Esophagus muscularis mucosa (tissue), 4 donors: ENCODE measurements around the gene XPNPEP2. TPM values are rescaled to one million over a fixed set of nuclear protein-coding genes. Genes with fewer than 3 reads are reported as not detected.
"Not testable (repeated sequence)": the region's sequence is repeated elsewhere in the genome, so short reads cannot be mapped to it uniquely, and the experiment has no call there.

Experiments used
- DNase-seq: peaks from one replicate; pipeline ENCODE4 v3.0.0-alpha.2; 2017; ENCODE audit errors: extremely low spot score
- H3K27ac ChIP-seq, 4 donors: fragments of 200-600 bp; sonication (generic); replicated peaks in 1 of 4; 1 replicate in 3 of 4; 2 replicates in 1 of 4; pipeline ENCODE4 v1.5.1; 2016 to 2019; ENCODE audit warnings: mild to moderate bottlenecking in 1 of 4
- H3K27me3 ChIP-seq, 4 donors: fragments of 200-600 bp; sonication (generic); one replicate each; pipeline versions ENCODE4 v1.5.1 to v1.6.0; 2016 to 2019
- H3K36me3 ChIP-seq, 4 donors: fragments of 200-600 bp; sonication (generic); one replicate each; pipeline ENCODE4 v1.5.1; 2016 to 2019
- H3K4me1 ChIP-seq, 4 donors: fragments of 200-600 bp; sonication (generic); one replicate each; pipeline ENCODE4 v1.5.1; 2016 to 2019
- H3K4me3 ChIP-seq, 4 donors: fragments of 200-600 bp; sonication (generic); 1 replicate in 2 of 4; 2 replicates in 2 of 4; pipeline ENCODE4 v1.5.1; 2016 to 2019; ENCODE audit warnings: mild to moderate bottlenecking in 4 of 4, moderate library complexity in 1 of 4
- H3K9me3 ChIP-seq, 4 donors: fragments of 200-600 bp; sonication (generic); 1 replicate in 3 of 4; 2 replicates in 1 of 4; pipeline ENCODE4 v1.5.1; 2016 to 2019
- CTCF ChIP-seq, 3 experiments: fragments of 200-600 bp in 2 of 3; fragments of 450-650 bp in 1 of 3; sonication (generic) in 2 of 3; IDR thresholded peaks; one replicate each; pipeline ENCODE4 v1.5.1; 2017 to 2019; ENCODE audit warnings: antibody characterized with exemption in 3 of 3, mild to moderate bottlenecking in 2 of 3, moderate library complexity in 1 of 3
- EP300 ChIP-seq: sonication (generic); formaldehyde crosslinking; IDR thresholded peaks from one replicate; pipeline ENCODE4 v1.6.1; 2017; ENCODE audit warnings: antibody characterized with exemption
- POLR2A ChIP-seq: fragments of 450-650 bp; IDR thresholded peaks from one replicate; pipeline ENCODE4 v1.6.1; 2017; ENCODE audit warnings: antibody characterized with exemption, moderate library complexity, mild to moderate bottlenecking, low read depth
- POLR2AphosphoS5 ChIP-seq, 2 donors: sonication (generic); formaldehyde crosslinking; IDR thresholded peaks; one replicate each; pipeline ENCODE4 v1.6.1; 2017; ENCODE audit warnings: antibody characterized with exemption in 2 of 2
- WGBS: methylation state at CpG from one replicate; pipeline ENCODE4 v1.1.5; 2018; 5-methylcytosine and 5-hydroxymethylcytosine counted together
- intact Hi-C: fragments of 100-400 bp; cut with DNase I; formaldehyde crosslinking; loops from one replicate; pipeline ENCODE4 v1.15.1; 2023
- total RNA-seq, 4 donors: library from RNA; depleted of rRNA; stranded (reverse); fragments of >200 nt; gene quantifications; one replicate each; pipeline versions ENCODE4 v1.1.0 to v1.2.1, GENCODE V29; 2016

Gene XPNPEP2
- total RNA-seq, 4 donors from 2014 or later: 3.3 to 14.4 (median 5.0) TPM

DNA sequence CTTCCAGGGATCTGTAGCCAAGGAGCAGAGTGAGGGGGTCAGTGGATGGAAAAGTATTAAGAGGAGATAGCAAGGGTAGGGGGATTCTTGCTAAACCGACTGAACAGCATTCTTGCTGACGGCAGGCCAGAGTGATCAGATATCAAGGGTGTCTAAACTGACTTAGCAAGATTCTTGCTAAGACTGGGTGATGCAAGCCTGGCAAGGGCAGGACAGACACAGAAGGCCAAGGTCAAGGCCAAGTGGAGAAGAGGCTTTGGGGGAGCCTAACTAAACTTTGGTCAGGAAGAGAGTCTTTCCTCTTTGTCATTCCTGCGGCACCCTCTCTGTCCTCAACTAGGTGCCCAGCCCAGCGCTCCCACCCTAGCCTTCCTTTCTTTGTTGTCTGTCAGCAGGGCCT is 799 bp downstream of the XPNPEP2 start:
- no peaks in the 10 kb centered on the region for H3K36me3 ChIP-seq
- H3K4me3 ChIP-seq: no peak overlapping the region
- H3K27ac ChIP-seq: peak overlapping the region in 1 of 4 donors; percentile 40
- H3K4me1 ChIP-seq: no peaks in the 10 kb centered on the region
- WGBS: 82% methylated on average over 3 of the region's 4 CpGs
- intact Hi-C loops: no loop called here
- no peaks in the 10 kb centered on the region for H3K27me3 ChIP-seq
- H3K9me3 ChIP-seq: no peaks in the 10 kb centered on the region
- TF ChIP-seq EP300 (no peak), POLR2AphosphoS5 (IDR thresholded peaks at IDR 0.05) (no peak), POLR2A (no peak), CTCF (IDR thresholded peaks at IDR 0.05) (no peak)
- DNase-seq: no peak

- WGBS: 67% methylated on average over 15 of the region's 21 CpGs
- no peaks in the 10 kb centered on the region for H3K36me3 ChIP-seq
- no peaks in the 10 kb centered on the region for H3K27me3 ChIP-seq
- no peak for DNase-seq
- no peaks in the 10 kb centered on the region for H3K4me1 ChIP-seq
- H3K27ac ChIP-seq: no peak overlapping the region
- intact Hi-C loops: no loop called here
- no peak for TF ChIP-seq POLR2AphosphoS5 (IDR thresholded peaks at IDR 0.05)
- no peak for TF ChIP-seq POLR2A
- no peak for TF ChIP-seq CTCF (IDR thresholded peaks at IDR 0.05)
- TF ChIP-seq EP300: no peak
- no peak overlapping the region for H3K4me3 ChIP-seq
- H3K9me3 ChIP-seq: no peaks in the 10 kb centered on the region
These were observed 3.3 kb downstream of the XPNPEP2 start for GRCh38 chrX:129741880-129742758.

- H3K27me3 ChIP-seq, DNase-seq, H3K27ac ChIP-seq, H3K4me1 ChIP-seq, H3K36me3 ChIP-seq, H3K9me3 ChIP-seq, H3K4me3 ChIP-seq, intact Hi-C loops: not testable (repeated sequence)
- WGBS: 63% methylated on average over 6 of the region's 6 CpGs
These were observed 4.0 kb downstream of the XPNPEP2 start for GRCh38 chrX:129742759-129743152.

DNA sequence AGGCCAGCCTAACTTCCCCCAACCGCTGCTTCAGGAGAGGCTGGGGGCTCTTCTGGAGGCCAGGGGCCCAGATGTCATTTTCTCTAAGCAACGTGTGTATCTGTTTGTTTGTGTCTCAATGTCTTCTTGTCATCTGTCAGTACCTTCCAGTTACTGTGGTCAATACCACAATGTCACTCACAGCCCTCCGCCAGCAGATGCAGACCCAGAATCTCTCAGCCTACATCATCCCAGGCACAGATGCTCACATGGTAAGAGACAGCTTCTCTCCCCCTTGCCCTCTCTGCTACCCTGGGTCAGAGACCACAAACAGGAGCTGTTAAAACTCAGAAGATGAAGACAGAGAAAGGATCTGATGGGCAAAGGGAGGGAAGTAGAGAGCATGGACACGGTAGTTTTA is 5.0 kb downstream of the XPNPEP2 start:
- no peak overlapping the region for H3K27ac ChIP-seq
- DNase-seq: no peak
- H3K4me1 ChIP-seq: no peaks in the 10 kb centered on the region
- intact Hi-C loops: no loop called here
- H3K27me3 ChIP-seq: no peaks in the 10 kb centered on the region
- no peak overlapping the region for H3K4me3 ChIP-seq
- no peak for TF ChIP-seq CTCF (IDR thresholded peaks at IDR 0.05)
- TF ChIP-seq POLR2AphosphoS5 (IDR thresholded peaks at IDR 0.05): no peak
- TF ChIP-seq EP300: no peak
- TF ChIP-seq POLR2A: no peak
- H3K9me3 ChIP-seq: no peaks in the 10 kb centered on the region
- WGBS: 70% methylated on average over 4 of the region's 4 CpGs
- no peaks in the 10 kb centered on the region for H3K36me3 ChIP-seq

DNA sequence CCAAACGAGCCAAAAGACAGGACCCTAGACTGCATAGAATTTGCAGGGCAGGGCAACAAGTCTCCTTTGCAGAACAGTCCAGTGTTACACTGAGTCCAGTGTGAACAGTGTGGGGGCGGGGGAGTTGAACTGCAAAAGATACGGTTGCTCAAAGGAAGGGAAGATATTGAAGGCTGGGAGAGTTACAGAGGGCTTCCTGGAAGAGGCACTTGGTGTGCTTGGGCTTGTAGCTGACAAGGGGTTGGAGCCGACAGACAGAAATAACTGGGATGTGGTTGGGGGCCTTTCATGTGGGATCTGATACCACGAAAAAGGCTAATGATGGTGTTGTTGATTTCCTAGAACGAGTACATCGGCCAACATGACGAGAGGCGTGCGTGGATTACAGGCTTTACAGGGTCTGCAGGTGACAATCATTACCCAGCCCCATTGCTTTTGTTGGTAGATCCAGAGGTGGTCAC is 6.1 kb downstream of the XPNPEP2 start:
- Histone ChIP-seq H3K27me3 (no peaks in the 10 kb centered on the region), H3K4me1 (no peaks in the 10 kb centered on the region), H3K27ac (no peak overlapping the region), H3K9me3 (no peaks in the 10 kb centered on the region), H3K36me3 (no peaks in the 10 kb centered on the region), H3K4me3 (no peak overlapping the region)
- no peak for TF ChIP-seq CTCF (IDR thresholded peaks at IDR 0.05)
- TF ChIP-seq EP300: no peak
- no peak for TF ChIP-seq POLR2AphosphoS5 (IDR thresholded peaks at IDR 0.05)
- TF ChIP-seq POLR2A: no peak
- intact Hi-C loops: no loop called here
- 84% methylated on average over 10 of the region's 10 CpGs for WGBS
- DNase-seq: no peak
